ENCODE data around the gene DNAAF2.
"Not testable (repeated sequence)": the region's sequence is repeated elsewhere in the genome, so short reads cannot be mapped to it uniquely, and the experiment has no call there.

DNAAF2 gene

GRCh38 chr14:49634547-49635334 lies at the start of gene DNAAF2:
DNAAF2 (minus strand) TSS chr14:49635244; CDS start chr14:49635149, 95 bp downstream.
- DNase-seq (ENCODE audit: low read depth in 1 of 2, low spot score in 1 of 2): peak; percentile 43 to 46

- DNase-seq (ENCODE audit: low read depth in 1 of 2, low spot score in 1 of 2): no peak
Observed at GRCh38 chr14:49679271-49679670, 44.2 kb upstream of the DNAAF2 start.

- no peak for DNase-seq (ENCODE audit: low read depth in 1 of 2, low spot score in 1 of 2)
Observed at GRCh38 chr14:49677643-49678042, 42.6 kb upstream of the DNAAF2 start.

- DNase-seq (ENCODE audit: low read depth in 1 of 2, low spot score in 1 of 2): no peak
Observed at GRCh38 chr14:49673586-49673985, 38.5 kb upstream of the DNAAF2 start.

GRCh38 chr14:49670475-49670874 lies 35.4 kb upstream of the DNAAF2 start:
- DNase-seq (ENCODE audit: low read depth in 1 of 2, low spot score in 1 of 2): no peak

GRCh38 chr14:49659526-49660455 lies 24.7 kb upstream of the DNAAF2 start:
- no peak for DNase-seq (ENCODE audit: low read depth in 1 of 2, low spot score in 1 of 2)

- not testable (repeated sequence) for DNase-seq (ENCODE audit: low read depth in 1 of 2, low spot score in 1 of 2)
Observed at GRCh38 chr14:49657500-49657899, 22.5 kb upstream of the DNAAF2 start.

- DNase-seq (ENCODE audit: low read depth in 1 of 2, low spot score in 1 of 2): no peak
Observed at GRCh38 chr14:49654511-49654910, 19.5 kb upstream of the DNAAF2 start.

- no peak for DNase-seq (ENCODE audit: low read depth in 1 of 2, low spot score in 1 of 2)
Observed at GRCh38 chr14:49653508-49653907, 18.5 kb upstream of the DNAAF2 start.

GRCh38 chr14:49642163-49642562 lies 7.1 kb upstream of the DNAAF2 start:
- DNase-seq (ENCODE audit: low read depth in 1 of 2, low spot score in 1 of 2): no peak

GRCh38 chr14:49641697-49642129 lies 6.7 kb upstream of the DNAAF2 start:
- DNase-seq (ENCODE audit: low read depth in 1 of 2, low spot score in 1 of 2): no peak

GRCh38 chr14:49640540-49641417 lies 5.7 kb upstream of the DNAAF2 start:
- DNase-seq (ENCODE audit: low read depth in 1 of 2, low spot score in 1 of 2): no peak

GRCh38 chr14:49637534-49638078 lies 2.6 kb upstream of the DNAAF2 start:
- DNase-seq (ENCODE audit: low read depth in 1 of 2, low spot score in 1 of 2): no peak

GRCh38 chr14:49636866-49637265 lies 1.8 kb upstream of the DNAAF2 start:
- DNase-seq (ENCODE audit: low read depth in 1 of 2, low spot score in 1 of 2): no peak

GRCh38 chr14:49633640-49634546 lies 1.2 kb downstream of the DNAAF2 start:
- peak; percentile 90 to 95 for DNase-seq (ENCODE audit: low read depth in 1 of 2, low spot score in 1 of 2)

- no peak for DNase-seq (ENCODE audit: low read depth in 1 of 2, low spot score in 1 of 2)
Observed at GRCh38 chr14:49623941-49624839, 10.9 kb downstream of the DNAAF2 start.

- DNase-seq (ENCODE audit: low read depth in 1 of 2, low spot score in 1 of 2): no peak
Observed at GRCh38 chr14:49623387-49623786, 11.7 kb downstream of the DNAAF2 start.

GRCh38 chr14:49622022-49622607 lies 12.9 kb downstream of the DNAAF2 start:
- no peak for DNase-seq (ENCODE audit: low read depth in 1 of 2, low spot score in 1 of 2)
